ENCODE measurements around the gene WFIKKN1. TPM values are rescaled to one million over a fixed set of nuclear protein-coding genes. Genes with fewer than 3 reads are reported as not detected.

Gene WFIKKN1
- total and polyA plus RNA-seq, 5 donors from 2014 or later = 0.22 TPM; not detected in 4

DNA sequence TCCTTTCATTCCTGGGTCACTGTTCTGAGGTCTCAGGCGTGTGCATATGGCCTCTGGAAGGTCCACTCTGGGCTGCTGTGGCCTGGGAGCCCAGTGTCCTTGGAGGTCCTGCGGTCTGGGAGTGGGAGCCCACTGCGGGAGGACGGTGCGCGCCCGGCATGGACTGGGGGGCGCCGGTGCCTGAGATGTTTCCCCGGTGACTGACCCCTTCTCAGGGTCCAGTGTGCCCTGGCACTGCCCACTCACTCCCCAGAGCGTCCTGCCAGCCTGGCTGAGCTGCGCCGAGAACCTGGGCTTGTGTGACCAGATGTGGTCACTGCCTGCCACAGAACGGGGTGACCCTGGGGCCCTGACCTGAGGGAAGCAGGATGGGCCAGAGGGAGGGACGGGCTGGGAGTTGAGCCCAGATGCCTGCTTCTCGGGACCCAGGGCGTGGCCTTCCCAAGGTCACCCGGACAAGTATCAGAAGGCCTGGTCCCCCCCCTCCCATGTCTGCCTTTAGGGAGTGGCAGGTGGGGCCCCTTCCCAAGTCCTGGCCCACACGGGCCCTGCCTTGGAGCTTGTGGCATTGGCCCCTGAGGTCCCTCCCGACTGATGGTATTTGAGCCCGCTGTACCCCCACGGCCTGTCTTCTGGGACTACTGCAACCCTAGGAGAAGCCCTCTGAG lies 43.6 kb downstream of the WFIKKN1 start:
- ATAC-seq (ENCODE audit: low read depth in 2 of 2) = no peak
- DNase-seq = no peak
- H3K4me3 Mint-ChIP-seq = peak overlapping the region in 3 of 4 donors; percentile 24 to 92 (median 60)
- H3K27me3 Mint-ChIP-seq = no peaks in the 10 kb centered on the region
- H3K36me3 ChIP-seq (ENCODE audit: control insufficient read depth, insufficient read depth, low read length) = peaks cover 17% of the 10 kb centered on the region
- H3K9me3 ChIP-seq (ENCODE audit: control insufficient read depth in 2 of 2, low read length in 2 of 2) = no peaks in the 10 kb centered on the region
- no peaks in the 10 kb centered on the region for H3K9me3 Mint-ChIP-seq
- H3K36me3 Mint-ChIP-seq = no peaks in the 10 kb centered on the region
- peaks cover 0 to 18% (median 3%) of the 10 kb centered on the region in 4 donors for H3K4me1 Mint-ChIP-seq
- H3K27ac ChIP-seq (ENCODE audit: insufficient read depth, low read length, poor library complexity, severe bottlenecking) = no peak overlapping the region
- H3K4me1 ChIP-seq (ENCODE audit: control insufficient read depth, insufficient read depth, low read length, poor library complexity, severe bottlenecking) = peaks cover 18% of the 10 kb centered on the region
- no peaks in the 10 kb centered on the region for H3K27me3 ChIP-seq (ENCODE audit: control insufficient read depth, insufficient read depth, low read length)
- H3K4me3 ChIP-seq (ENCODE audit: low read depth, low read length) = no peak overlapping the region
- no peak overlapping the region for H3K27ac Mint-ChIP-seq

DNA sequence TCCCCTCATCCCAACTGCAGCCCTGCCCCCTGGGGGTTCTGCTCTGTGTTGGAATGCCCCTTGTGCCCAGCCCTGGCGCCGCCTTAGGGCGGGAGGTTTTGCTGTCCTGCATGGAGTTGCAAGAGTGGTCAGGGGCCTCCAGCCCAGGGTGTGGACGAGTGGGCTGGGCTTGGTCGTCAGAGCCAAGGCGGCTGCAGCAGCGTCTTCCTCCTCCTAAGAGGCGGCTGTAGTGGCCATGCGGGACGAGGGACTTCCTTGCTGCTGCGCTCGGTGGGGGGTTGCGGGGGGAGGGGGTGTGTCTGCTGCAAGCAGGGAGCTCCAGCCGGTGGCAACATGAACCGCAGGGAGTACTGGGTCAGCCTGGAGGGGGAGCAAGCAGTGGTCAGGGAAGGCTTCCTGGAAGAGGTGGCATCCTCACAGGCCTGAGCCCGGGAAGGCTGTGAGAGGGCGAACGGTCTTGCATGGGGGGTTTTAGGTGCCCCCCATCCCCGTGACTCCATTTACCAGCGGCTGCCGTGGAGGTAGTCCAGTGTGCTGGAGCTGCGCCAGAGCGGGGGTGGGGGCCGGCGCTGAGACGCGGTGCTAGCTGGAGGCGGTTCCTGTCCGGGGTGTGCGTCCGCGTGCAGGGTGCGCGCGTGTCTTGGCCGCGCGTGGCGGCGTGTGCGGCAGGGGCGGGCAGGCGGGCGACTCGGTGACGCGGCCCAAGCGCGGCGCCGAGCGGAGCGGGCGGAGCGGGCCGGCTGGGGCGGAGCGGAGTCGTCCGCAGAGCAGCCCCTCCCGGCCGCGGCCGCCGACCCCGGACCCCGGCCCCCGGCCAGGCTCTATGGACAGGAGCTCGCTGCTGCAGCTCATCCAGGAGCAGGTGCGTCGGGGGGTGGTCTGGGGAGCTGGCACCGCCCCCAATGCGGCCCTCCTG lies 44.4 kb downstream of the WFIKKN1 start, which contains the start of gene RHBDL1:
Gene RHBDL1 (plus strand): TSS at position 704 of the 916 bp plus-strand sequence. CDS start 120 bp downstream, at position 824.
- Histone ChIP-seq H3K9me3 (ENCODE audit: control insufficient read depth in 2 of 2, low read length in 2 of 2) (no peaks in the 10 kb centered on the region), H3K4me3 (ENCODE audit: low read depth, low read length) (no peak within 1 kb of the TSS), H3K4me1 (ENCODE audit: control insufficient read depth, insufficient read depth, low read length, poor library complexity, severe bottlenecking) (peaks cover 19% of the 10 kb centered on the region), H3K36me3 (ENCODE audit: control insufficient read depth, insufficient read depth, low read length) (peaks cover 16% of the 10 kb centered on the region), H3K27me3 (ENCODE audit: control insufficient read depth, insufficient read depth, low read length) (no peaks in the 10 kb centered on the region), H3K27ac (ENCODE audit: insufficient read depth, low read length, poor library complexity, severe bottlenecking) (no peak within 1 kb of the TSS)
- DNase-seq = no peak
- ATAC-seq (ENCODE audit: low read depth in 2 of 2) = no peak
- peaks cover 0 to 20% (median 3%) of the 10 kb centered on the region in 4 donors for H3K4me1 Mint-ChIP-seq
- H3K27me3 Mint-ChIP-seq = no peaks in the 10 kb centered on the region
- peak within 1 kb of the TSS in 1 of 3 donors; percentile 14 for H3K27ac Mint-ChIP-seq
- no peaks in the 10 kb centered on the region for H3K36me3 Mint-ChIP-seq
- no peaks in the 10 kb centered on the region for H3K9me3 Mint-ChIP-seq
- H3K4me3 Mint-ChIP-seq = peak within 1 kb of the TSS in 3 of 4 donors; percentile 60 to 92 (median 65)

DNA sequence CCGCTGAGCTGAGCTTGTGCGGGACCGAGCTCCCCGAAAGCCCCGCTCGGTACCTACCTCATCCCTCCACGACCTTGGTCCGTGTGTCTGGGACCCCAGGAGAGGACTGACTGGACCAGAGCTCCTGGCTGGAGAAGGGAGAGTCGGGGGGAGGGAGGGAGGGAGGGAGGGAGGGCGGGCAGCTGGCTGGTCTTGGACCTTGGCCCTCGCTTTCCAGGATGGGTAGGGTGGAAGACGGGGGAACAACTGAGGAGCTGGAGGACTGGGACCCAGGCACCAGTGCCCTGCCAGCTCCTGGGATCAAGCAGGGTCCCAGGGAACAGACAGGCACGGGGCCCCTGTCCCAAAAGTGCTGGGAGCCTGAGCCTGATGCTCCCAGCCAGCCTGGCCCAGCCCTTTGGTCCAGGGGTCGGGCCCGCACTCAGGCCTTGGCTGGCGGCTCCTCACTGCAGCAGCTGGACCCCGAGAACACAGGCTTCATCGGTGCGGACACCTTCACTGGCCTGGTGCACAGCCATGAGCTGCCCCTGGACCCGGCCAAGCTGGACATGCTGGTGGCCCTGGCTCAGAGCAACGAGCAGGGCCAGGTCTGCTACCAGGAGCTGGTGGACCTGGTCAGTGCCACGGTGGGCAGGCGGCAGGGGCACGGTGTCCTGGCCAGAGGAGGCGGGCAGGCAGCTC lies 45.2 kb downstream of the WFIKKN1 start:
- Histone ChIP-seq H3K27me3 (ENCODE audit: control insufficient read depth, insufficient read depth, low read length) (no peaks in the 10 kb centered on the region), H3K36me3 (ENCODE audit: control insufficient read depth, insufficient read depth, low read length) (peaks cover 13% of the 10 kb centered on the region), H3K4me1 (ENCODE audit: control insufficient read depth, insufficient read depth, low read length, poor library complexity, severe bottlenecking) (peaks cover 26% of the 10 kb centered on the region), H3K4me3 (ENCODE audit: low read depth, low read length) (no peak overlapping the region), H3K27ac (ENCODE audit: insufficient read depth, low read length, poor library complexity, severe bottlenecking) (no peak overlapping the region), H3K9me3 (ENCODE audit: control insufficient read depth in 2 of 2, low read length in 2 of 2) (no peaks in the 10 kb centered on the region)
- Mint-ChIP-seq H3K9me3 (no peaks in the 10 kb centered on the region), H3K36me3 (no peaks in the 10 kb centered on the region), H3K27me3 (no peaks in the 10 kb centered on the region), H3K4me3 (no peak overlapping the region), H3K27ac (peak overlapping the region in 1 of 3 donors; percentile 14), H3K4me1 (peaks cover 0 to 21% (median 3%) of the 10 kb centered on the region in 4 donors)
- DNase-seq (no peak), ATAC-seq (ENCODE audit: low read depth in 2 of 2) (no peak)

DNA sequence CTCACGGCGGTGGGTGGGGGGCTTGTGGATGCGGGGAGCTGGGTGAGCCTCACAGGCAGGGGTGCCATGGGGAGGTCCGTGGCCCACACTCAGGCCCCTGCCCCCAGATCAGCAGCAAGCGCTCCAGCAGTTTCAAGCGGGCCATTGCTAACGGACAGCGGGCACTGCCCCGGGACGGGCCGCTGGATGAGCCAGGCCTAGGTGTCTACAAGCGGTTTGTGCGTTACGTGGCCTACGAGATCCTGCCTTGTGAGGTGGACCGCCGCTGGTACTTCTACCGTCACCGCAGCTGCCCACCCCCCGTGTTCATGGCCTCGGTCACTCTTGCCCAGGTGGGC lies 45.7 kb downstream of the WFIKKN1 start:
- Mint-ChIP-seq H3K4me1 (peaks cover 0 to 25% (median 3%) of the 10 kb centered on the region in 4 donors), H3K36me3 (no peaks in the 10 kb centered on the region), H3K9me3 (no peaks in the 10 kb centered on the region), H3K27me3 (no peaks in the 10 kb centered on the region), H3K4me3 (peak overlapping the region in 3 of 4 donors; percentile 2 to 43 (median 29)), H3K27ac (no peak overlapping the region)
- H3K4me3 ChIP-seq (ENCODE audit: low read depth, low read length) = no peak overlapping the region
- H3K27me3 ChIP-seq (ENCODE audit: control insufficient read depth, insufficient read depth, low read length) = no peaks in the 10 kb centered on the region
- ATAC-seq (ENCODE audit: low read depth in 2 of 2) = no peak
- no peaks in the 10 kb centered on the region for H3K9me3 ChIP-seq (ENCODE audit: control insufficient read depth in 2 of 2, low read length in 2 of 2)
- H3K4me1 ChIP-seq (ENCODE audit: control insufficient read depth, insufficient read depth, low read length, poor library complexity, severe bottlenecking) = peaks cover 31% of the 10 kb centered on the region
- DNase-seq = no peak
- H3K36me3 ChIP-seq (ENCODE audit: control insufficient read depth, insufficient read depth, low read length) = peaks cover 9% of the 10 kb centered on the region
- H3K27ac ChIP-seq (ENCODE audit: insufficient read depth, low read length, poor library complexity, severe bottlenecking) = no peak overlapping the region

DNA sequence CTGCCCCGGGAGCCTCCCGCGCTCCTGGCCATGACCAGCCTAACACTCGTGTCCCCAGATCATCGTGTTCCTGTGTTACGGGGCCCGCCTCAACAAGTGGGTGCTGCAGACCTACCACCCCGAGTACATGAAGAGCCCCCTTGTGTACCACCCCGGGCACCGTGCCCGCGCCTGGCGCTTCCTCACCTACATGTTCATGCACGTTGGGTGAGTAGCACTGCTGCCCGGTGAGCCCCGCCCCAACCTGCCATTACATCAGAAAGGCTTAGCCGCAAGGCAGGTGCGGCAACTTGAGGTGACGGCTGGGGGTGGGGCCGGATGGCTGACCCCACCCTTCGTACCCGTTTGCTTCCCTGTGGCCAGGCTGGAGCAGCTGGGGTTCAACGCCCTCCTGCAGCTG lies 46.1 kb downstream of the WFIKKN1 start:
- Mint-ChIP-seq H3K9me3 (no peaks in the 10 kb centered on the region), H3K27me3 (no peaks in the 10 kb centered on the region), H3K36me3 (no peaks in the 10 kb centered on the region), H3K27ac (no peak overlapping the region), H3K4me1 (peaks cover 0 to 28% (median 3%) of the 10 kb centered on the region in 4 donors), H3K4me3 (peak overlapping the region in 3 of 4 donors; percentile 29 to 43 (median 43))
- no peaks in the 10 kb centered on the region for H3K27me3 ChIP-seq (ENCODE audit: control insufficient read depth, insufficient read depth, low read length)
- peaks cover 34% of the 10 kb centered on the region for H3K4me1 ChIP-seq (ENCODE audit: control insufficient read depth, insufficient read depth, low read length, poor library complexity, severe bottlenecking)
- DNase-seq = no peak
- H3K9me3 ChIP-seq (ENCODE audit: control insufficient read depth in 2 of 2, low read length in 2 of 2) = no peaks in the 10 kb centered on the region
- ATAC-seq (ENCODE audit: low read depth in 2 of 2) = no peak
- peaks cover 11% of the 10 kb centered on the region for H3K36me3 ChIP-seq (ENCODE audit: control insufficient read depth, insufficient read depth, low read length)
- H3K4me3 ChIP-seq (ENCODE audit: low read depth, low read length) = no peak overlapping the region
- H3K27ac ChIP-seq (ENCODE audit: insufficient read depth, low read length, poor library complexity, severe bottlenecking) = no peak overlapping the region

DNA sequence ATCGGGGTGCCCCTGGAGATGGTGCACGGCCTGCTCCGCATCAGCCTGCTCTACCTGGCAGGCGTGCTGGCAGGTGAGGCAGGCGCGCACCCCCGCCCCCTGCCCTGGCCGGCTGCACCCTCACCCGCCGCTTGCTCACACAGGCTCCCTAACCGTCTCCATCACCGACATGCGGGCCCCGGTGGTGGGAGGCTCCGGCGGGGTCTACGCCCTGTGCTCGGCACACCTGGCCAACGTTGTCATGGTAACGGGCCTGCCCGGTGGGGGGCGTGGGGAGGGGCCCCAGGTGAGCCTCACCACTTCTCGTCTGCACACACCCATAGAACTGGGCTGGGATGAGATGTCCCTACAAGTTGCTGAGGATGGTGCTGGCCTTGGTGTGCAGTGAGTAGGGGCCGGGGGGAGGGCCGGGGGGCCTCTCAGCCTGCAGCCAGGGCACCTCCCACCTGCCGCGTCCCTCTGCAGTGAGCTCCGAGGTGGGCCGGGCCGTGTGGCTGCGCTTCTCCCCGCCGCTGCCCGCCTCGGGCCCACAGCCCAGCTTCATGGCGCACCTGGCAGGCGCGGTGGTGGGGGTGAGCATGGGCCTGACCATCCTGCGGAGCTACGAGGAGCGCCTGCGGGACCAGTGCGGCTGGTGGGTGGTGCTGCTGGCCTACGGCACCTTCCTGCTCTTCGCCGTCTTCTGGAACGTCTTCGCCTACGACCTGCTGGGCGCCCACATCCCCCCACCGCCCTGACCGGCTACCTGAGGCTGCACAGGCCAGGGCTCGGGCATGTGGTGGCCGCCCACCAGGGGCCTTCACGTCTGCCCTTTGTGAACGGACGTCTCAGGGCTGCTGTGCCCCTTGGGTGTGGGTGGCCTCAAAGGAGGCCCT lies 46.8 kb downstream of the WFIKKN1 start:
- Histone ChIP-seq H3K27ac (ENCODE audit: insufficient read depth, low read length, poor library complexity, severe bottlenecking) (no peak overlapping the region), H3K4me1 (ENCODE audit: control insufficient read depth, insufficient read depth, low read length, poor library complexity, severe bottlenecking) (peaks cover 34% of the 10 kb centered on the region), H3K27me3 (ENCODE audit: control insufficient read depth, insufficient read depth, low read length) (no peaks in the 10 kb centered on the region), H3K4me3 (ENCODE audit: low read depth, low read length) (no peak overlapping the region), H3K9me3 (ENCODE audit: control insufficient read depth in 2 of 2, low read length in 2 of 2) (no peaks in the 10 kb centered on the region), H3K36me3 (ENCODE audit: control insufficient read depth, insufficient read depth, low read length) (peaks cover 12% of the 10 kb centered on the region)
- Mint-ChIP-seq H3K36me3 (peaks cover 2% of the 10 kb centered on the region), H3K4me3 (peak overlapping the region in 2 of 4 donors; percentile 29 to 43), H3K4me1 (peaks cover 0 to 32% (median 4%) of the 10 kb centered on the region in 4 donors), H3K27me3 (no peaks in the 10 kb centered on the region), H3K27ac (no peak overlapping the region), H3K9me3 (no peaks in the 10 kb centered on the region)
- ATAC-seq (ENCODE audit: low read depth in 2 of 2) (no peak), DNase-seq (no peak)
